Activated T-cell treated with anti-CD3 and anti-CD28 coated beads, Interleukin-2, amount 50 U/mL, for 1 hour (primary cell): ENCODE measurements around the gene SORCS3.

Source experiments
- DNase-seq: peaks from one replicate; pipeline ENCODE4 v3.0.0-alpha.2; 2020

SORCS3 gene

GRCh38 chr10:104641187-104641936 is at the start of gene SORCS3:
Gene SORCS3 (plus strand): TSS chr10:104641290.
- no peak for DNase-seq

- DNase-seq: no peak
These were observed 49.6 kb upstream of the SORCS3 start for GRCh38 chr10:104591441-104591840.

GRCh38 chr10:104601166-104601565 is 39.9 kb upstream of the SORCS3 start:
- no peak for DNase-seq

- DNase-seq: no peak
These were observed 32.8 kb upstream of the SORCS3 start for GRCh38 chr10:104608091-104608828.

GRCh38 chr10:104612571-104613205 is 28.4 kb upstream of the SORCS3 start:
- no peak for DNase-seq

GRCh38 chr10:104613406-104613805 is 27.7 kb upstream of the SORCS3 start:
- no peak for DNase-seq

GRCh38 chr10:104614245-104614831 is 26.8 kb upstream of the SORCS3 start:
- DNase-seq: no peak

GRCh38 chr10:104615136-104615535 is 26.0 kb upstream of the SORCS3 start:
- DNase-seq: no peak

GRCh38 chr10:104617831-104618230 is 23.3 kb upstream of the SORCS3 start:
- no peak for DNase-seq

- DNase-seq: no peak
These were observed 18.9 kb upstream of the SORCS3 start for GRCh38 chr10:104622175-104622574.

GRCh38 chr10:104622598-104623209 is 18.4 kb upstream of the SORCS3 start:
- no peak for DNase-seq

GRCh38 chr10:104630731-104631130 is 10.4 kb upstream of the SORCS3 start:
- no peak for DNase-seq

GRCh38 chr10:104631946-104632345 is 9.1 kb upstream of the SORCS3 start:
- no peak for DNase-seq

GRCh38 chr10:104638861-104639589 is 2.1 kb upstream of the SORCS3 start:
- no peak for DNase-seq

- no peak for DNase-seq
These were observed 1.3 kb upstream of the SORCS3 start for GRCh38 chr10:104639590-104640338.

- no peak for DNase-seq
These were observed 527 bp upstream of the SORCS3 start for GRCh38 chr10:104640339-104641186.

- no peak for DNase-seq
These were observed 1.0 kb downstream of the SORCS3 start for GRCh38 chr10:104641937-104642657.

- DNase-seq: no peak
These were observed 1.7 kb downstream of the SORCS3 start for GRCh38 chr10:104642658-104643302.

- DNase-seq: no peak
These were observed 2.2 kb downstream of the SORCS3 start for GRCh38 chr10:104643303-104643663.
